NCI-H82 treated with DMSO at 0.1 percent for 48 hours (cell line): ENCODE results near the gene GFPT2.

Experiments used
- DNase-seq: peaks from one replicate; lab custom pipeline; 2025; ENCODE audit not compliant: unreplicated experiment; lab: John Stamatoyannopoulos, UW

The GFPT2 gene

DNA sequence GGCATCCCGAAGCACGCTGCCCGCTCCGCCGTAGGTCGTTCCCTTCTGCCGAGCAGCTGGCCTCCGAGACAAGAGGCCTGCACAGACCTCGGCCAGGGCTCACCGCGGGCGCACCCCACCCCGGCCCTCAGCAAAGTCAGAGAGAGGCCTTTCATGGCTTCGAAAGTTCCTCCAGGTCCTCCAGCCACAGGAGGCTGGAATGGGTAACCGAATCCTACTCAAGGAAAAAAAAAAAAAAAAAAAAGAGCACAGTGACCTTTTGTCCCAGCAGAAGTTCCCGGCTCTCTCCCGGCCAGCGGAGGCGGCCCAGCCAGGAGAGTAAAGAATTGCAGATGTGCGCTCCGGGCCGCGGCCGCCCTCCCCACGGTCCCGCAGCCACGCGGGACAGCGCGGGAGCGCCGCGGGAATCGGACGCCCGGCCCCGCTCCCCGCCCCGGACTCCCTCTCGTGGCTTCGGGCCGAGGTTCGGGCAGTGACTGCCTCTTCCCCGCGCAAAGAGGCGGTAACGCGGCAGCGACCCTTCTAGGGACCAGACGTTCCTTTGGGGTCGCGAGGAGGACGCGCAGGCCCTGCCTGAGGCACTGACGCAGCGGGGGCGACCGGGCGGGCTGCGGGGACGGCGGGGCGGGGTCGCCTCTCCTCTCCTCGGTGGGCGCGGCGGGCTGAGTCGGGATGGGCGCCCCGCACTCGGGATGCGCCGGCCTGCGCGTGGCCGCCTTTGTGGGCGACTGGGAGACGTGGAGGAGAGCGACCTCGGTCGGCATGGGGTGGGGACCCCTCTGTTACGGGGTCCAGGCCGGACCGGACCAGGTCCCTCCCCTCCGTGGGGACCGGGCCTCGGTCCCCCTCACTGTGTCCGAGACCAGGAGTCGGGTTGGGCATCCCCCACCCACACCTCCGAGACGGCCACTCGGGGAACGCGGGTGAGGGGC, 754 bp downstream of the GFPT2 start:
- DNase-seq, result no peak

DNA sequence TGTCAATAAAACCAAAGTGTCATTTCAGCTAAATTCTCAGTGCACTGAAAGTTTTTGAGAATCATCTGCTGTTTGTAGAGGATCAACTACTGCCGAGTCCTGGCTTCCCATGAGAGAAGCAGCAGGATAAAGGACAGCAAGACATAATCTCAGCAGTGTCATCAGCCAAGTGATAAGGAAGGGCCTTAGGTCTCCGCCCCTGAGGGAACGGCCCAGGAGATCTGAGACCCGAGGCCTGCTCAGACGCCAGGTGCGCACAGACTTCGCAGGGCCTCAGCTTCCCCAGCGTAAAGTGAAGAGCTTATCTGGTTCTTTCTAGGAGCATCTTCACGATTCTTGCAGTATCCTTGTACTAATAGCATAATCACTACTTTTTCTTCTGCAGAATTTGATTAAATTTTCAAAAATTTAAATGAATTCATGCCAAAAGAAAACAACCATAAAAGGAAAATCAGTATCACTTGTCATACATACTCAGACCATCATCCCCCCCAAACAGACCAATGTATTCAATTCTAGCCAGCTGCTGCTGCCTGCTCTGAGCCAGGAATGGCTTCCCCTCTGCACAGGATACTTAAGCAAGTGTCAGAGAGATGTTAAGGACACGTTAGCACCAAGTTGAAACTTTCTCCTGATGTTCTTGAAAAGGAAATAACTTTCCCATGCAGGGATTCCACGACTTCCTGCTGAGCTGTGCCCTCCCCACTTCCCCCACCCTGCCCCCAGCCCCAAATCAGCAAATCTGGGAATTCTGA, 2.2 kb downstream of the GFPT2 start:
- no peak for DNase-seq

DNA sequence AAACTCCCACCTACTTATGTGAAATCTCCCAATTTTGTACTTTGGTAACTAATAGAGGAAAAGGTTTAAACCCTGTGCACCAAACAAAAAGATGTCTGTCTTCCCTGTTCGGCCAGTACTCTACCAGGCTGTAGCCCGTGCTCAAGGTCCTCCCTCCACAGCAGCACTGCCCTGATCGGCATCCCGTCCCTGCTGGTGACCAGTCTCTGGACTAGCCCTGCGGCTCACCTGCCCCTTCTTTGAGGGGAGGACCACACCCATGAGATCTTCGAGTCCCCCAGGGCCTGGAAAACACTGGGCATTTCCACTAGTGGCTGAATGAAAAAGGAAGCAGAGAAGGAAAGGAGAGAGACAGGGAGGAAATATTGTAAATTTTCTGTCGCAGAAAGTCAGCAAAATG, 2.8 kb downstream of the GFPT2 start:
- no peak for DNase-seq

GRCh38 chr5:180349391-180349790, 3.7 kb downstream of the GFPT2 start:
- no peak for DNase-seq

DNA sequence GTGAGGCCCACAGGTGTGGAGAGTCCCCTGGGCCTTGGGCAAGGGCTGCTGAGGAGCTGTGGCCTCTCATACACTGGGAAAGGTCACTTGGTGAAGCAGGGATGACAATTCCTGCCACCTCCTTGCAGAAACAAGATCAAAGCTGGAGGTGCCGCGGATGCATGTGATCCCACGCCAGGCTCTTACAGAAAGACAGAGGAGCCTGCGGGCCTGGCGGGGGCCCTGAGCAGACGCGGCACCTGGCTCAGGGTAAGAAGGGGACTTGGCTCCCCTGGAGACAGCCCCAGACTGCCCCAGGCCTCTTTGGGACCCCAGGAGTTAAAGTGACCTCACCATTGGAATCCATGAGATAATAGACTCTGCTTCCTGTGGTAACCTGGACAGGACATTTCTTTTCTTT, 4.8 kb downstream of the GFPT2 start:
- no peak for DNase-seq

DNA sequence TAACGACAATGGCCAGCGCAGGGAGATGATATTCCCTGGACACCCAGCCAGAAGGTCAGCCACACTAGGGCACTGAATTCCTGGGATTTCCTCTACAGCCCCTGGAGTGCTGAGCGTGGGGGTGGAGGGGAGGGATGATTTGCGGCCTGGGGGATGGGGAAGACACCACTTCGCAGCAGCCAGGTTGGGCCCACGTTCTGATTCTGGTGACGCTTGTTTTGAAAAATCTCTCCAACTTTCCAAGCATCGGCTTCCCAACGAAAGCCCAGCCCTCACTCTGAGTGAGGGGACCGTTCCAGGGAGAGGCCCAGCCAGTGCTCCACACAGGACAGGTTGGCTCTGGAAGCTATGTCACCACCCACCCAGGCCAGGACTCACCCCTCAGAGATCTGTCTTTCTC, 5.4 kb downstream of the GFPT2 start:
- DNase-seq, result no peak

DNA sequence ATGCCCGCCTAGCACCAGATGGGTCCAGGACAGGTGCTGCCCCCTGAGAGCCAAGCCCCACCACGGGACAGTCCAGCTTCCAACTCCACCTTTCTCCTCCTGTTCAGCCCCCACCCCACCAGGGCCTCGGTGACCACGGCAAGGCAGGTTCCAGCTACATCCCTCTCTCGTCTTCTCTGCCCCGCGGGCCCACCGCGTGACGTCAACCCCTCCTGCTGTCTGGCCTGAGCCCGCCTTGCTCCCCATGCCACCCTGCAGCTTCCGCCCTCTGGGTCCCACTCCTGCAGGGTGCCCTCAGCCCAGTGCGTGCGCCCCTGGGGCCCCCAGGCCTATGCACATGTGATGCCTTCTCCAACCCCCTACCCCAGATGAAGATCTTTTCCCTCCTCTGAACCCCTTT, 6.8 kb downstream of the GFPT2 start:
- DNase-seq, result no peak

- no peak for DNase-seq
Measured at GRCh38 chr5:180345781-180346180, 7.4 kb downstream of the GFPT2 start.

DNA sequence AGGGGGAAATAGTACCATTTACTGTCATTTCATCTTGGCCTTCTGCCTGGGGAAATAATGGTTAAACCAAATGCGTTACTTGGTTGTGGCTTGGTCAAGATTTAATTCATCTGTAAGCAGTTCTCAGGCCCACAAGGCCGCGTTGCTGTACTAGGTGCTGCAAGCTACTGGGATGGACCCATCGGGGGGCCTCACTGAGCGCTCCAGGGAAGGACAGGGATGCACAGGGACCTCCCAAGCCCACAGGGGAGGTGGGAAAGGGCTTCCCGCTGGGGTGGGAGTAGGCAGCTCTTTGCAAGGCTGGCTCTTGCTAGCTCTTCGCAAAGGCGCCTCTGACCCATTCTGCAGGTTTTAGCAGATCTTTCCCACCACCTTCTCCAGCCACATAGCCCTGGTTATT, 8.0 kb downstream of the GFPT2 start:
- DNase-seq, result no peak

- DNase-seq, result no peak
Measured at GRCh38 chr5:180344696-180344999, 8.5 kb downstream of the GFPT2 start.

DNA sequence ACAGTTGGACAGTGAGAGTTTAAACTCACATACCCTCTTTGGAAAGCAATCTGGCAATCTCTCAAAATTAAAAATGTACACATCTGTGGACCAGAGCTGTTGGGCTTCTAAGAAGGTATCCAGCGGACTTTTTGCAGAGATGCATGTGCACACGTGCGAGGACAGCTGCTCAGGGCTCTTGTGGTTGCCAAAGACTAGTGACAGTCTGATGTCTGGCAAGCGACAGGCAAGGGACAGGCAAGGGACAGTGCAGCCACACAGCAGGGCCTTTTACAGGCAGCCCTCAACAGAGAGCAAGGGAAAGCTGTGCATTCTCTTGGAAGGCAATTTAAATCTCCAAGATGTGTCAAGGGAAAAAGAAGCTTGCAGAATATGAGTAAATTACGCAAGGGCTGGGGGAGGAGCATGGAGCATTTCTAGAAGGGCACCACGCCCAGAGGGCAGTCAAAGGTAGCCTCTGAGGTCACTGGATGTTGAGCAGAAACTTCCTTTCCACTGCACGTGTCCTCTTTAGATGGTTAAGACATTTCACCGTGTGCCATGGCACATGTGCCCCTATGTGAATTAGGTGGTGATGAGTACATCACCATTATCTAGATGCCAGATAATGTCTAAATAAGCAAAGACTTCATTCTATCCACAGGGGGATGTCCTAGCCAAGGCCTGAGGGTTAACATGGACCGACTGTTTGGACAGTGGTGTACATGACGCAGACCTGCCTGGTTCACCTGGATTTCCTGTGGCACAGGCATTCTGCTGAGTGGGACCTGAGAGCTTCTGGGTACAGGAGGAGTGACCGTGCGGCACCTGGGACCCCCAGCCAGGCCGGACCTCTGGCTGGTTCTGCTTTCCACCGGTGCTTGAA, 9.1 kb downstream of the GFPT2 start:
- no peak for DNase-seq

DNA sequence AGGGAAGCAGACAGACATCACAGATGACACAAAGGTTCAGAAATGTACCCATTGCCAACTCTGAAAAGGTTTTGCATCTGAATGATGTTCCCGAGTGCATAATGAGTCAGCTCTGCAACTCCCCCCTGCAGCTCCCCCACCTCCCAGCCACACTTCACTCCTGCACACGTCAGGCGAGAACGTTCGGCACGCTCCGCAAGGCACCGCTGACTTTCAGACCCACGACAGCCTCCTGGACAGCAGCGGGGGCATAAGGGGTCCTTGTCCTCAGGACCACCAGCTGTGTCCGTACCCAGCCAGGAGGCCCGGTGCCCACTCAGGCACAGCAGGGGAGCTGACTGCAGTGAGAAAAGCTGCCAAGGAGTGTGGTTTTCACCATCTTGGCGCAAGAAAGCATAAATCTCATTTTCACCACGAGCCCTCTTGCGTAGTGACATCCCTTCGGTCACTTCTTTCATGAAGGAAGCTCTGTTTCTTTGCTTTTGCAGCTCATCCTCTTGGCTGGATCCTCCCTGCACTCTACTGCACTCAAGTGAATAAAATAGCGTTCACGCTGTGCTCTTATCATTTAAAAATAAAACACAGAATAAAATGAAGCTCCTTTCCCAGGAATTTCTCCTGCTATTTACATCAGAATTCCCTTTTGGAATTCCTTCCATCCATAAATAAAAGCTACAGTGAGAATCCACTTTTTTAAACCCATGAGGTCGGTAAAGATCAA, 9.9 kb downstream of the GFPT2 start:
- no peak for DNase-seq

GRCh38 chr5:180341595-180341994, 11.5 kb downstream of the GFPT2 start:
- no peak for DNase-seq

- no peak for DNase-seq
Measured at GRCh38 chr5:180340856-180341255, 12.3 kb downstream of the GFPT2 start.

- no peak for DNase-seq
Measured at GRCh38 chr5:180339583-180340183, 13.5 kb downstream of the GFPT2 start.

DNA sequence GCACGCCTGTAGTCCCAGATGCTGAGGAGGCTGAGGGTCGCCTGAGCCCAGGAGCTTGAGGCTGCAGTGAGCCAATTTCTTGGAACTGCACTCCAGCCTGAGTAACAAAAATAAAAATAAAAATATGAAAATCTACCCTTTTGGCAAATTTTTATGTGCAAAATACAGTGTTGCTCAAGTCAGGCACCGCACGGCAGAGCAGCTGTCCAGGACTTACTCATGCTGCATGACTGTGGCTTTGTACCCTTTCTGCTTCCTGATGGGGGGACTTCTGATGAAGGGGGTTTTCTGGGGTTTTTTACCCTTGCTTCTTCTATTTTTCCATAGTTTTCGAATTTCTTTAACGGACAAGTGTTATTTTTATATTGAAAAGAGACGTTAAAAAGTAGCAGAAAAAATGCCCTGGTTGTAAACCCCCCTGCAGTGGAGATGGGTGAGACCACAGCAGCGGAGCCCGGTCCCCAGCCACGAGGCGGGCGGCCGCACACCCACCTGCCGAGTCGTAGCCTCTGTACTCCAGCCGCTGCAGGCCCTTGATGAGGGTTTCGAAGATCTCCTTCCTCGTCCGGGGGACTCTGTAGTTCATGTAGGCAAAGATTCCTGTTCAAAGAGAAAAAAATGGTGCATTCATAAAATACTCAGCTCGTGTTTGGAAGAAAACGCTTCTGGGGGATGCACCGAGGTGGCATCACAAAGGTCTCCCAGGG, 15.0 kb downstream of the GFPT2 start:
- DNase-seq, result no peak

DNA sequence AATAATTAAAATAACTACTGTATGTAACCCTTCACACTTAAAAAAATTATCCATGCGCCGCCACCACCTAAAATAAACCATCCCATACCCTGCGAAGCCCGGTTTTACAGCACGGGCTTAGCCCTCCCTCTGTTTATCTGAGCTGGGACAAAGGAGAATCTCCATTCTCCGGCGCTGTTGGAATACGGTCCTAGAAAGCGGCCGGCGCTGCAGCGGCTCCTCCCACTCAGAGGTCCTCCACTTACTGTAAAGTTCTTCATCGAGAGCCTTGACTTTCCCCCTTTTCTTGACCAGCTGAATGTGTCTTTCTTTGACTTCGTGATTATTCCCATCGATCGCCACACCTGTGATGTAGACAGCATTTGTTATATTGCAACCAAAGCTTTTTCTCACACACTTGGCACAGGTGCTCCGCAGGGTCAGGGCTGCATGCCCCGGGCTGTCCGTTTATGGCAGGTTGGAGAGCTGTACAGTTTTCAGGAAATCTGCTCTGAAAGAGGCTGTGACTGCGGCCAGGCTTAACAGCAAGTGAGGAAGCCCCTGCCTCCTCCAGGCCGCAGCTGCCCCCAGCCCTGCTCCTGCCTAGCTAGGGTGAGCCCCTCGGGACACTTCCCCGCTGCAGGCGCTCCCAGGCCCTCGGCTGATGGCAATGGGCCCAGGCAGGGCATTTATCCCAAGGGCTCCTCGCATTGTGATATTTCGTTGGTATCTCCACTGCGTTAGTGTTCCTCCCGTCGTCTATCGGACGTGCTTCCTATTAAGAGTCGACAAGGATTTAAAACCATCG, 16.7 kb downstream of the GFPT2 start:
- no peak for DNase-seq

GRCh38 chr5:180335614-180336233, 17.4 kb downstream of the GFPT2 start:
- DNase-seq, result no peak
